Liver (tissue), 3 donors: ENCODE data around the gene DNAJC8.

ENCODE experiments used
- GABPA ChIP-seq, 2 donors: IDR thresholded peaks in 1 of 2; conservative IDR thresholded peaks in 1 of 2; 2 replicates each; pipeline ENCODE4 v1.6.1; 2016; ENCODE audit warnings: antibody characterized with exemption in 2 of 2, mild to moderate bottlenecking in 1 of 2, moderate library complexity in 1 of 2
- HNF4G ChIP-seq: IDR thresholded peaks from 2 replicates; pipeline ENCODE4 v1.6.1; 2016; ENCODE audit warnings: antibody characterized with exemption
- RAD21 ChIP-seq, 2 donors: IDR thresholded peaks; 2 replicates each; pipeline ENCODE4 v1.6.1; 2016; ENCODE audit warnings: antibody characterized with exemption in 2 of 2, mild to moderate bottlenecking in 2 of 2
- TAF1 ChIP-seq: conservative IDR thresholded peaks from 2 replicates; pipeline ENCODE4 v1.6.1; 2016; ENCODE audit warnings: antibody characterized with exemption, mild to moderate bottlenecking
- TF ChIP-seq, protein P1 (sequence below): fragments of 150-350 bp; IDR thresholded peaks from 2 replicates; pipeline ENCODE4 v1.5.1; 2017; ENCODE audit warnings: improper control_type of control experiment, low read depth, low read length; ENCODE audit not compliant: missing input control
- TF ChIP-seq, protein P2 (sequence below): IDR thresholded peaks from 2 replicates; pipeline ENCODE4 v1.6.1; 2016; ENCODE audit warnings: antibody characterized with exemption
- TF ChIP-seq, protein P3 (sequence below): IDR thresholded peaks from 2 replicates; pipeline ENCODE4 v1.6.1; 2016; ENCODE audit warnings: antibody characterized with exemption, mild to moderate bottlenecking
- TF ChIP-seq, protein P4 (sequence below): IDR thresholded peaks from 2 replicates; pipeline ENCODE4 v1.6.1; 2016; ENCODE audit warnings: antibody characterized with exemption
- donor health status: healthy.
- donor health status: healthy.

DNA sequence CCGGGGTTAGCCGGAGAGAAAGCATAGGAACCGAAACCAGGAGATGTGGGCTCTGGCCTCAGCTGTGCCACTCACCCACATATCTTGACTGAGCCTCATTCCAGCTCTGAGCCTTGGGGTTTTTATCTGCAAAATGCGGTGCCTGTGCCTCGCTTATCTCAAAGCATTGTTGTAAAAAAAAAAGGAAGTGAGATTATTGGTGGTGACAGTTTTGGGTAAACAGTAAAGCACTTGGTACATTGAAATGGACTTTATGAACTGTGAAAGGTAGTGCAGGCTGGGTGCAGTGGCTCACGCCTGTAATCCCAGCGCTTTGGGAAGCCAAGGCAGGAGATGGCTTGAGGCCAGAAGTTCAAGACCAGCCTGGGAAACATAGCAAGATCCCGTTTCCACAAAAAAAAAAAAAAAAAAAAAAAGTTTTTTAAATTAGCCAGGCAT lies 60.1 kb downstream of the DNAJC8 start:
- TF ChIP-seq, protein P1, sequence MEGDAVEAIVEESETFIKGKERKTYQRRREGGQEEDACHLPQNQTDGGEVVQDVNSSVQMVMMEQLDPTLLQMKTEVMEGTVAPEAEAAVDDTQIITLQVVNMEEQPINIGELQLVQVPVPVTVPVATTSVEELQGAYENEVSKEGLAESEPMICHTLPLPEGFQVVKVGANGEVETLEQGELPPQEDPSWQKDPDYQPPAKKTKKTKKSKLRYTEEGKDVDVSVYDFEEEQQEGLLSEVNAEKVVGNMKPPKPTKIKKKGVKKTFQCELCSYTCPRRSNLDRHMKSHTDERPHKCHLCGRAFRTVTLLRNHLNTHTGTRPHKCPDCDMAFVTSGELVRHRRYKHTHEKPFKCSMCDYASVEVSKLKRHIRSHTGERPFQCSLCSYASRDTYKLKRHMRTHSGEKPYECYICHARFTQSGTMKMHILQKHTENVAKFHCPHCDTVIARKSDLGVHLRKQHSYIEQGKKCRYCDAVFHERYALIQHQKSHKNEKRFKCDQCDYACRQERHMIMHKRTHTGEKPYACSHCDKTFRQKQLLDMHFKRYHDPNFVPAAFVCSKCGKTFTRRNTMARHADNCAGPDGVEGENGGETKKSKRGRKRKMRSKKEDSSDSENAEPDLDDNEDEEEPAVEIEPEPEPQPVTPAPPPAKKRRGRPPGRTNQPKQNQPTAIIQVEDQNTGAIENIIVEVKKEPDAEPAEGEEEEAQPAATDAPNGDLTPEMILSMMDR = no peak
- TF ChIP-seq, protein P2, sequence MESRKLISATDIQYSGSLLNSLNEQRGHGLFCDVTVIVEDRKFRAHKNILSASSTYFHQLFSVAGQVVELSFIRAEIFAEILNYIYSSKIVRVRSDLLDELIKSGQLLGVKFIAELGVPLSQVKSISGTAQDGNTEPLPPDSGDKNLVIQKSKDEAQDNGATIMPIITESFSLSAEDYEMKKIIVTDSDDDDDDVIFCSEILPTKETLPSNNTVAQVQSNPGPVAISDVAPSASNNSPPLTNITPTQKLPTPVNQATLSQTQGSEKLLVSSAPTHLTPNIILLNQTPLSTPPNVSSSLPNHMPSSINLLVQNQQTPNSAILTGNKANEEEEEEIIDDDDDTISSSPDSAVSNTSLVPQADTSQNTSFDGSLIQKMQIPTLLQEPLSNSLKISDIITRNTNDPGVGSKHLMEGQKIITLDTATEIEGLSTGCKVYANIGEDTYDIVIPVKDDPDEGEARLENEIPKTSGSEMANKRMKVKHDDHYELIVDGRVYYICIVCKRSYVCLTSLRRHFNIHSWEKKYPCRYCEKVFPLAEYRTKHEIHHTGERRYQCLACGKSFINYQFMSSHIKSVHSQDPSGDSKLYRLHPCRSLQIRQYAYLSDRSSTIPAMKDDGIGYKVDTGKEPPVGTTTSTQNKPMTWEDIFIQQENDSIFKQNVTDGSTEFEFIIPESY = no peak
- TF ChIP-seq TAF1 = no peak
- TF ChIP-seq RAD21 (IDR thresholded peaks at IDR 0.05) = no peak
- TF ChIP-seq, protein P3, sequence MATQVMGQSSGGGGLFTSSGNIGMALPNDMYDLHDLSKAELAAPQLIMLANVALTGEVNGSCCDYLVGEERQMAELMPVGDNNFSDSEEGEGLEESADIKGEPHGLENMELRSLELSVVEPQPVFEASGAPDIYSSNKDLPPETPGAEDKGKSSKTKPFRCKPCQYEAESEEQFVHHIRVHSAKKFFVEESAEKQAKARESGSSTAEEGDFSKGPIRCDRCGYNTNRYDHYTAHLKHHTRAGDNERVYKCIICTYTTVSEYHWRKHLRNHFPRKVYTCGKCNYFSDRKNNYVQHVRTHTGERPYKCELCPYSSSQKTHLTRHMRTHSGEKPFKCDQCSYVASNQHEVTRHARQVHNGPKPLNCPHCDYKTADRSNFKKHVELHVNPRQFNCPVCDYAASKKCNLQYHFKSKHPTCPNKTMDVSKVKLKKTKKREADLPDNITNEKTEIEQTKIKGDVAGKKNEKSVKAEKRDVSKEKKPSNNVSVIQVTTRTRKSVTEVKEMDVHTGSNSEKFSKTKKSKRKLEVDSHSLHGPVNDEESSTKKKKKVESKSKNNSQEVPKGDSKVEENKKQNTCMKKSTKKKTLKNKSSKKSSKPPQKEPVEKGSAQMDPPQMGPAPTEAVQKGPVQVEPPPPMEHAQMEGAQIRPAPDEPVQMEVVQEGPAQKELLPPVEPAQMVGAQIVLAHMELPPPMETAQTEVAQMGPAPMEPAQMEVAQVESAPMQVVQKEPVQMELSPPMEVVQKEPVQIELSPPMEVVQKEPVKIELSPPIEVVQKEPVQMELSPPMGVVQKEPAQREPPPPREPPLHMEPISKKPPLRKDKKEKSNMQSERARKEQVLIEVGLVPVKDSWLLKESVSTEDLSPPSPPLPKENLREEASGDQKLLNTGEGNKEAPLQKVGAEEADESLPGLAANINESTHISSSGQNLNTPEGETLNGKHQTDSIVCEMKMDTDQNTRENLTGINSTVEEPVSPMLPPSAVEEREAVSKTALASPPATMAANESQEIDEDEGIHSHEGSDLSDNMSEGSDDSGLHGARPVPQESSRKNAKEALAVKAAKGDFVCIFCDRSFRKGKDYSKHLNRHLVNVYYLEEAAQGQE = no peak
- TF ChIP-seq HNF4G = no peak
- no peak for TF ChIP-seq GABPA (IDR thresholded peaks at IDR 0.05 in 1 of 2, conservative IDR thresholded peaks at IDR 0.05 in 1 of 2)
- TF ChIP-seq, protein P4, sequence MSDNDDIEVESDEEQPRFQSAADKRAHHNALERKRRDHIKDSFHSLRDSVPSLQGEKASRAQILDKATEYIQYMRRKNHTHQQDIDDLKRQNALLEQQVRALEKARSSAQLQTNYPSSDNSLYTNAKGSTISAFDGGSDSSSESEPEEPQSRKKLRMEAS = no peak
